Measurements from ENCODE around the gene MYO1F. TPM values are rescaled to one million over a fixed set of nuclear protein-coding genes. Genes with fewer than 3 reads are reported as not detected.
"Not testable (repeated sequence)": the region's sequence is repeated elsewhere in the genome, so short reads cannot be mapped to it uniquely, and the experiment has no call there.

The MYO1F gene
- polyA plus RNA-seq, result 1 to 10 TPM; 2.5 to 7.9 TPM

DNA sequence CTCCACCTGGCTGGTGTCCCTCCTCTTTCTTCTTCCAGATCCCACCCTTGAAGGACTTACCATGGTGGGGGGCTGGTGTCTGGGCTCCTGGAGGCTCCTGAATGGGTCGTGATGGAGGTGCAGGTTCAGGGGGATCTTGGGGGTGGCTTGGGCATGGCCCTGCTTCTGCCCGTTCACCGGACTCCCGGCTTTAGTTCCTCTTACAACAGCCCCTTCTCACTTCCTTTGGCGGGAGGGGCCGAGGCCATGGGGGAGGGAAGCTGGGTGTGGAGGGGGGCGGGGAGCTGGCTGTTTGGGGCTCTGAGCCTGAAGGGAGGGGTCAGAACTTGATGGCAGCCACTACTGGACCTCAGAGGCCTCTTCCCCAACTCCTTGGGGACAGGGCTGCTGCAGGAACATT, at the start of gene MYO1F:
Gene MYO1F (minus strand): TSS at position 196 of the 400 bp plus-strand sequence. CDS start 133 bp downstream, at position 63.
- Histone ChIP-seq H3K36me3 (ENCODE audit: control insufficient read depth in 2 of 2, insufficient read depth in 2 of 2, low read length in 1 of 2) (no peaks in the 10 kb centered on the region), H3K4me3 (ENCODE audit: low read depth in 1 of 2, low read length in 2 of 2) (peak within 1 kb of the TSS; percentile 25 to 48), H3K9me3 (ENCODE audit: control insufficient read depth in 2 of 2, insufficient read depth in 1 of 2, low read depth in 1 of 2, low read length in 1 of 2) (no peaks in the 10 kb centered on the region), H3K27me3 (ENCODE audit: control insufficient read depth in 1 of 2, insufficient read depth in 2 of 2, low read length in 2 of 2) (no peaks in the 10 kb centered on the region), H3K27ac (ENCODE audit: low read depth in 2 of 2, low read length in 1 of 2) (peak within 1 kb of the TSS; percentile 5 to 54), H3K4me1 (ENCODE audit: control insufficient read depth in 2 of 2, insufficient read depth in 2 of 2, low read length in 1 of 2) (no peaks in the 10 kb centered on the region)
- 16% methylated on average over 7 of the region's 7 CpGs for WGBS, 2 donors

DNA sequence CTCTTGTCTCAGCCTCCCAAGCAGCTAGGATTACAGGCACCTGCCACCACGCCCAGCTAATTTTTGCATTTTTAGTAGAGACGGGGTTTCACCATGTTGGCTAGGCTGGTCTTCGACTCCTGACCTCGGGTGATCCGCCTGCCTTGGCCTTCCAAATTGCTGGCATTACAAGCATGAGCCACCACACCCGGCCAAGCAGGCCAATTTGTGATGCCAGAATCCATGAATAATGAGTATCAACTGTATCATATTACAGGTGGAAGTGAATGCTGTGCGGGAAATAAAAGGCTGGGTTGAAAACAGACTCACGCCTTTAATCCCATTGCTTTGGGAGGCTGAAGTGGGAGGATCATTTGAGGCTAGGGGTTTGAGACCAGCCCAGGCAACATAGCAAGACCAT, 49.6 kb upstream of the MYO1F start:
- no peaks in the 10 kb centered on the region for H3K4me1 ChIP-seq (ENCODE audit: control insufficient read depth in 2 of 2, insufficient read depth in 2 of 2, low read length in 1 of 2)
- no peaks in the 10 kb centered on the region for H3K36me3 ChIP-seq (ENCODE audit: control insufficient read depth in 2 of 2, insufficient read depth in 2 of 2, low read length in 1 of 2)
- no peak overlapping the region for H3K27ac ChIP-seq (ENCODE audit: low read depth in 2 of 2, low read length in 1 of 2)
- H3K9me3 ChIP-seq (ENCODE audit: control insufficient read depth in 2 of 2, insufficient read depth in 1 of 2, low read depth in 1 of 2, low read length in 1 of 2), result peaks cover 3 to 6% of the 10 kb centered on the region in 2 donors
- no peak overlapping the region for H3K4me3 ChIP-seq (ENCODE audit: low read depth in 1 of 2, low read length in 2 of 2)
- 72 to 80% methylated on average over 8 of the region's 8 CpGs for WGBS, 2 donors
- H3K27me3 ChIP-seq (ENCODE audit: control insufficient read depth in 1 of 2, insufficient read depth in 2 of 2, low read length in 2 of 2), result no peaks in the 10 kb centered on the region

DNA sequence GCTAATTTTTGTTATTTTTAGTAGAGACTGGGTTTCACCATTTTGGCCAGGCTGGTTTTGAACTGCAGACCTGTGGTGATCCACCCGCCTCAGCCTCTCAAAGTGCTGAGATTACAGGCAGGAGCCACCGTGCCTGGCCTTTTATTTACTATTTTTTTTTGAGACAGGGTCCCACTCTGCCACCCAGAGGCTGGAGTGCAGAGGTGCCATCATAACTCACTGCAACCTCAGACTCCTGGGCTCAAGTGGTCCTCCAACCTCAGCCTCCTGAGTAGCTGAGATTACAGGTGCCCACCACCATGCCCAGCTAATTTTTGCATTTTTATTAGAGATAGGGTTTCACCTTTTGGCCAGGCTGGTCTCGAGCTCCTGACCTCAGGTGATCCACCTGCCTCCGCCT, 45.6 kb upstream of the MYO1F start:
- H3K27ac ChIP-seq (ENCODE audit: low read depth in 2 of 2, low read length in 1 of 2); H3K9me3 ChIP-seq (ENCODE audit: control insufficient read depth in 2 of 2, insufficient read depth in 1 of 2, low read depth in 1 of 2, low read length in 1 of 2); H3K4me3 ChIP-seq (ENCODE audit: low read depth in 1 of 2, low read length in 2 of 2); H3K27me3 ChIP-seq (ENCODE audit: control insufficient read depth in 1 of 2, insufficient read depth in 2 of 2, low read length in 2 of 2); H3K4me1 ChIP-seq (ENCODE audit: control insufficient read depth in 2 of 2, insufficient read depth in 2 of 2, low read length in 1 of 2); H3K36me3 ChIP-seq (ENCODE audit: control insufficient read depth in 2 of 2, insufficient read depth in 2 of 2, low read length in 1 of 2): not testable (repeated sequence)
- WGBS, 2 donors, result 48 to 53% methylated on average over 4 of the region's 4 CpGs

DNA sequence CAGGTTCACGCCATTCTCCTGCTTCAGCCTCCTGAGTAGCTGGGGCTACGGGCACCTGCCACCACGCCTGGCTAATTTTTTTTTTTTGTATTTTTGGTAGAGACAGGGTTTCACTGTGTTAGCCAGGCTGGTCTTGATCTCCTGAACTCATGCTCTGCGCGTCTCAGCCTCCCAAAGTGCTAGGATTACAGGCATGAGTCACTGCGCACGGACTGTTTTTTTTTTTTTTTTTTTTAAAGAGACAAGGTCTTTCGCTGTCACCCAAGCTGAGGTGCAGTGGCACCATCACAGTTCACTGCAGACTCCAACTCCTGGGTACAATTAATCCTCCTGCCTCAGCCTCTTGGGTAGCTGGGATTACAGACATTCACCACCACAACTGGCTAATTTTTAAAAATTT, 41.5 kb upstream of the MYO1F start:
- Histone ChIP-seq H3K9me3 (ENCODE audit: control insufficient read depth in 2 of 2, insufficient read depth in 1 of 2, low read depth in 1 of 2, low read length in 1 of 2) (no peaks in the 10 kb centered on the region), H3K27ac (ENCODE audit: low read depth in 2 of 2, low read length in 1 of 2) (no peak overlapping the region), H3K4me1 (ENCODE audit: control insufficient read depth in 2 of 2, insufficient read depth in 2 of 2, low read length in 1 of 2) (no peaks in the 10 kb centered on the region), H3K36me3 (ENCODE audit: control insufficient read depth in 2 of 2, insufficient read depth in 2 of 2, low read length in 1 of 2) (no peaks in the 10 kb centered on the region), H3K4me3 (ENCODE audit: low read depth in 1 of 2, low read length in 2 of 2) (no peak overlapping the region), H3K27me3 (ENCODE audit: control insufficient read depth in 1 of 2, insufficient read depth in 2 of 2, low read length in 2 of 2) (no peaks in the 10 kb centered on the region)
- WGBS, 2 donors, result 43 to 50% methylated on average over 8 of the region's 8 CpGs

DNA sequence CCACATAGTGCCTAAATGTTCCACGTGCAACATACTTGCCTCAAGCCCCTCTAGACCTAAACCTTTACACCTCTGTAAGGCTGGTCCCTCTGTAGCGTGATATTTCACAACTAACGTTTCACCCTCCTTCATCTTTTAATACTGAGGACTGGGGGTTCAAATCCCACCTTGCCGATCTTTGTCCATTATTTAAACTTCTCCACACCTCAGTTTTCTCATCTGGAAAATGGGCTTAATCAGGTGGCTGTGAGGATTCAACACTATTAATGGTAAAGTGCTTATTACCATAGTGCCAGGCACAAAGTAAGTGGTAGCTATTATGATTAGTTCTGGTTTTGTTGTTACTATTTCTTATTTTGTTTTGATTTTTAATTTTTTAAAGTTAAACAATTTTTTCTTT, 40.7 kb upstream of the MYO1F start:
- no peaks in the 10 kb centered on the region for H3K36me3 ChIP-seq (ENCODE audit: control insufficient read depth in 2 of 2, insufficient read depth in 2 of 2, low read length in 1 of 2)
- H3K4me3 ChIP-seq (ENCODE audit: low read depth in 1 of 2, low read length in 2 of 2), result no peak overlapping the region
- no peaks in the 10 kb centered on the region for H3K9me3 ChIP-seq (ENCODE audit: control insufficient read depth in 2 of 2, insufficient read depth in 1 of 2, low read depth in 1 of 2, low read length in 1 of 2)
- H3K4me1 ChIP-seq (ENCODE audit: control insufficient read depth in 2 of 2, insufficient read depth in 2 of 2, low read length in 1 of 2), result no peaks in the 10 kb centered on the region
- no peak overlapping the region for H3K27ac ChIP-seq (ENCODE audit: low read depth in 2 of 2, low read length in 1 of 2)
- WGBS, 2 donors, result 81 to 83% methylated on average over 4 of the region's 4 CpGs
- no peaks in the 10 kb centered on the region for H3K27me3 ChIP-seq (ENCODE audit: control insufficient read depth in 1 of 2, insufficient read depth in 2 of 2, low read length in 2 of 2)

DNA sequence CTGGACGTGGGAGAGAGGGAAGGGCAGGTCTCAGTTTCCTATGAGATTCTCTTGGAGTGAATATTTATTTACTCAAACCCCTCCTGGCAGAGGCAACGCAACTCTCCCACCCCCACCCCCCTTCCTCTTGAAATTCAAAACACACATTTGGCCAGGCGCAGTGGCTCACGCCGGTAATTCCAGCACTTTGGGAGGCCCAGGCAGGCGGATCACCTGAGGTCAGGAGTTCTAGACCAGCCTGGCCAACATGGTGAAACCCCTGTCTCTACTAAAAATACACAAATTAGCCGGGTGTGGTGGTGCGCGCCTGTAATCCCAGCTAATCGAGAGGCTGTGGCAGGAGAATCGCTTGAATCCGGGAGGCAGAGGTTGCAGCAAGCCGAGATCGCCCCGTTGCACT, 40.1 kb upstream of the MYO1F start:
- H3K4me3 ChIP-seq (ENCODE audit: low read depth in 1 of 2, low read length in 2 of 2); H3K36me3 ChIP-seq (ENCODE audit: control insufficient read depth in 2 of 2, insufficient read depth in 2 of 2, low read length in 1 of 2); H3K27ac ChIP-seq (ENCODE audit: low read depth in 2 of 2, low read length in 1 of 2); H3K27me3 ChIP-seq (ENCODE audit: control insufficient read depth in 1 of 2, insufficient read depth in 2 of 2, low read length in 2 of 2); H3K4me1 ChIP-seq (ENCODE audit: control insufficient read depth in 2 of 2, insufficient read depth in 2 of 2, low read length in 1 of 2); H3K9me3 ChIP-seq (ENCODE audit: control insufficient read depth in 2 of 2, insufficient read depth in 1 of 2, low read depth in 1 of 2, low read length in 1 of 2): not testable (repeated sequence)
- 68 to 69% methylated on average over 15 of the region's 15 CpGs for WGBS, 2 donors

DNA sequence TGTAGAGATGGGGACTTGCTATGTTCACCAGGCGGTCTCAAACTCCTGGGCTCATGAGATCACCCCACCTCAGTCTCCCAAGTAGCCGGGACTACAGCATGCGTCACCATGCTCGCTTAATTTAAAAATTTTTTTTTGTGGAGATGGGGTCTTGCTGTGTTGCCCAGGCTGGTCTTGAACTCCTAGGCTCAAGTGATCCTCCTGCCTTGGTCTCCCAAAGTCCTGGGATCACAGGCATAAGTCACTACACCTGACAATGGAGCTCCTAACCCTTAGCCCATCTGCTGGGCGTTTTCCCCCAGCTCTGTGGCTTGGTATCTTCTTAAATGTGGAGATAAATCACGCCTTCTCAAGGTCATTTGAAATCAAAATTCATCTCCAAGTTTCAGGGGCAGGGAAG, 39.6 kb upstream of the MYO1F start:
- H3K27me3 ChIP-seq (ENCODE audit: control insufficient read depth in 1 of 2, insufficient read depth in 2 of 2, low read length in 2 of 2), result no peaks in the 10 kb centered on the region
- no peaks in the 10 kb centered on the region for H3K4me1 ChIP-seq (ENCODE audit: control insufficient read depth in 2 of 2, insufficient read depth in 2 of 2, low read length in 1 of 2)
- no peak overlapping the region for H3K4me3 ChIP-seq (ENCODE audit: low read depth in 1 of 2, low read length in 2 of 2)
- WGBS, 2 donors, result 76% methylated on average over 6 of the region's 6 CpGs
- H3K27ac ChIP-seq (ENCODE audit: low read depth in 2 of 2, low read length in 1 of 2), result no peak overlapping the region
- H3K36me3 ChIP-seq (ENCODE audit: control insufficient read depth in 2 of 2, insufficient read depth in 2 of 2, low read length in 1 of 2), result no peaks in the 10 kb centered on the region
- H3K9me3 ChIP-seq (ENCODE audit: control insufficient read depth in 2 of 2, insufficient read depth in 1 of 2, low read depth in 1 of 2, low read length in 1 of 2), result no peaks in the 10 kb centered on the region

DNA sequence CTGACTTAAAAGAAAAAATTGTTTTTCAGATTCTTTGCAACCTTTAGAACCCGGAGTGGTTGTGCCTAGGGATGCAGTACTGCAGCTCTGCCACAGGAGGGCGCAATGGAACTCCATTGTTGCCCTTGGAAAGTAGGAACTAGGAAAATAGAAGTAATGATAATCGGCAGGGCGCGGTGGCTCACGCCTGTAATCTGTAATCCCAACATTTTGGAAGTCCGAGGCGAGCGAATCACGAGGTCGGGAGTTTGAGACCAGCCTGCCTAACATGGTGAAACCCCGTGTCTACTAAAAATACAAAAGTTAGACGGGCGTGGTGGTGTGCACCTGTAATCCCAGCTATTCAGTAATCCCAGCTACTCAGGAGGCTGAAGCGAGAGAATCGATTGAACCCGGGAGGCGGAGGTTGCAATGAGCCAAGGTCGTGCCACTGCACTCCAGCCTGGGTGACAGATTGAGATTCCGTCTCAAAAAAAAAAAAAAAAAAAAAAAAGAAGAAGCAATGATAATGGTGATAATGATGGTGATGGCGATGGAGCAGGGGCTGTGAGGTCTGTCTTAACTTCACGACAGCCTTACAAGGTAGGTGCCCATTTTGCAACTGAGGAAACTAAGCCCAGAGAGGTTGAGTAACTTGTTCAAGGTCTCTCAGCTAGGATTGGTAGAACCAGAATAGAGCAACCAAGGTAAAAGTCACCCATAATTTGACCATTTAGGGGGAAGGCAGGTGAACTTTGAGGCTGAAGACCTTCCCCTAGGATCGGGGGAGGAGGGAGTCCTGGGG, 38.8 kb upstream of the MYO1F start:
- Histone ChIP-seq H3K27ac (ENCODE audit: low read depth in 2 of 2, low read length in 1 of 2) (no peak overlapping the region), H3K36me3 (ENCODE audit: control insufficient read depth in 2 of 2, insufficient read depth in 2 of 2, low read length in 1 of 2) (no peaks in the 10 kb centered on the region), H3K9me3 (ENCODE audit: control insufficient read depth in 2 of 2, insufficient read depth in 1 of 2, low read depth in 1 of 2, low read length in 1 of 2) (no peaks in the 10 kb centered on the region), H3K4me3 (ENCODE audit: low read depth in 1 of 2, low read length in 2 of 2) (no peak overlapping the region), H3K27me3 (ENCODE audit: control insufficient read depth in 1 of 2, insufficient read depth in 2 of 2, low read length in 2 of 2) (no peaks in the 10 kb centered on the region), H3K4me1 (ENCODE audit: control insufficient read depth in 2 of 2, insufficient read depth in 2 of 2, low read length in 1 of 2) (no peaks in the 10 kb centered on the region)
- WGBS, 2 donors, result 29 to 36% methylated on average over 22 to 23 of the region's 23 CpGs

DNA sequence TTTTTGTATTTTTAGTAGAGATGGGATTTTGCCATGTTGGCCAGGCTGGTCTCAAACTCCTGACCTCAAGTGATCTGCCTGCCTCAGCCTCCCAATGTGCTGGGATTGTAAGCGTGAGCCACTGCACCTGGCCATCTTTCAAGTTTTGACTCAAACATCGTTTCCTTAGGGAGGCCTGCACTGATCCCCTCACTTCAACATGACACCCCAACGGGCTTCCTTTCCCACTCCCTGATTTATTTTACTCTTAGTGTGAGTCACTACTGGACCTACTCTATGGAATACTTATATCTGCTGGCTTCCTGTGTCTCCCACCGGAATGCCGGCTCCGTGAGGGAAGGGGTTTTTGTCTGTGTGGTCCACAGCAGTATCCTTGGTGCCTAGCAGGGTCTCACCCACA, 37.8 kb upstream of the MYO1F start:
- H3K27ac ChIP-seq (ENCODE audit: low read depth in 2 of 2, low read length in 1 of 2), result no peak overlapping the region
- WGBS, 2 donors, result 30 to 32% methylated on average over 6 of the region's 6 CpGs
- no peaks in the 10 kb centered on the region for H3K36me3 ChIP-seq (ENCODE audit: control insufficient read depth in 2 of 2, insufficient read depth in 2 of 2, low read length in 1 of 2)
- H3K9me3 ChIP-seq (ENCODE audit: control insufficient read depth in 2 of 2, insufficient read depth in 1 of 2, low read depth in 1 of 2, low read length in 1 of 2), result no peaks in the 10 kb centered on the region
- H3K4me1 ChIP-seq (ENCODE audit: control insufficient read depth in 2 of 2, insufficient read depth in 2 of 2, low read length in 1 of 2), result peaks cover 0 to 4% of the 10 kb centered on the region in 2 donors
- no peaks in the 10 kb centered on the region for H3K27me3 ChIP-seq (ENCODE audit: control insufficient read depth in 1 of 2, insufficient read depth in 2 of 2, low read length in 2 of 2)
- H3K4me3 ChIP-seq (ENCODE audit: low read depth in 1 of 2, low read length in 2 of 2), result no peak overlapping the region

DNA sequence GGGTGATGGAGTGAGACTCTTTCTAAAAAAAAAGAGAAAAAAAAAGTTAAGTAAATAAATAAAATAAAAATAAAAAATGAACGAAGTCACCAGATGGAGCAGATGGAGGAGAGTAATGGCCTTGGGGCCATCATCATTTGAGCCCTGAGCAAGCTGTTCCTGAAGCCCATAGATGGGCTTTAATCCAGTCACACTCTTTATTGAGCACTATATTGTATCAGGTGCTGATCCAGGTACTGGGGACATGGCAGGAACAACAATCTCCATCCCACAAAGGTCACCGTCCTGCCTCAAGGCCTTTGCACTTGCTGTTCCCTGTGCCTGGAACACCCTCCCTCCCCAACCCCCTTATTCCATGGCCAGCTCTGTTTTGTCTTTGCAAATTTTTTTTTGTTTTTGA, 37.2 kb upstream of the MYO1F start:
- H3K4me3 ChIP-seq (ENCODE audit: low read depth in 1 of 2, low read length in 2 of 2), result no peak overlapping the region
- no peaks in the 10 kb centered on the region for H3K36me3 ChIP-seq (ENCODE audit: control insufficient read depth in 2 of 2, insufficient read depth in 2 of 2, low read length in 1 of 2)
- H3K9me3 ChIP-seq (ENCODE audit: control insufficient read depth in 2 of 2, insufficient read depth in 1 of 2, low read depth in 1 of 2, low read length in 1 of 2), result no peaks in the 10 kb centered on the region
- peaks cover 0 to 7% of the 10 kb centered on the region in 2 donors for H3K4me1 ChIP-seq (ENCODE audit: control insufficient read depth in 2 of 2, insufficient read depth in 2 of 2, low read length in 1 of 2)
- WGBS, 2 donors, result 67 to 79% methylated on average over 2 of the region's 2 CpGs
- H3K27ac ChIP-seq (ENCODE audit: low read depth in 2 of 2, low read length in 1 of 2), result no peak overlapping the region
- peaks cover 0 to 2% of the 10 kb centered on the region in 2 donors for H3K27me3 ChIP-seq (ENCODE audit: control insufficient read depth in 1 of 2, insufficient read depth in 2 of 2, low read length in 2 of 2)

All from esophagus (tissue), 2 donors.